Activated T-cell treated with anti-CD3 and anti-CD28 coated beads, Interleukin-2, amount 50 U/mL, for 72 hours (primary cell): Measurements from ENCODE around the gene TCF12. TPM values are rescaled to one million over a fixed set of nuclear protein-coding genes. Genes with fewer than 3 reads are reported as not detected.

Experiments
- ATAC-seq, 2 donors: fragments of 150-1000 bp; cut with Tn5 transposase; replicated peaks in 1 of 2; 2 replicates each; pipeline ENCODE4 v1.10.0; 2021; ENCODE audit warnings: moderate library complexity in 2 of 2, mild to moderate bottlenecking in 1 of 2
- DNase-seq, 2 donors: peaks; one replicate each; pipeline ENCODE4 v3.0.0; 2021 to 2022; ENCODE audit warnings: mixed read lengths in 1 of 2
- H3K27ac Mint-ChIP-seq: one replicate; pipeline ENCODE4 v1.8.0; 2022; ENCODE audit warnings: mild to moderate bottlenecking, moderate library complexity, mixed read lengths
- H3K27me3 Mint-ChIP-seq: one replicate; pipeline ENCODE4 v1.8.0; 2022; ENCODE audit warnings: low read depth, mixed read lengths
- H3K36me3 Mint-ChIP-seq, 2 donors: one replicate each; pipeline ENCODE4 v1.8.0; 2022; ENCODE audit warnings: mixed read lengths in 2 of 2, mild to moderate bottlenecking in 1 of 2; ENCODE audit not compliant: insufficient read depth in 2 of 2
- H3K4me1 Mint-ChIP-seq: one replicate; pipeline ENCODE4 v1.8.0; 2022; ENCODE audit warnings: low read depth, mixed read lengths
- H3K4me3 Mint-ChIP-seq, 2 donors: one replicate each; pipeline ENCODE4 v1.8.0; 2022; ENCODE audit warnings: mild to moderate bottlenecking in 2 of 2, mixed read lengths in 2 of 2, moderate library complexity in 2 of 2
- H3K9me3 Mint-ChIP-seq, 2 donors: one replicate each; pipeline ENCODE4 v1.8.0; 2022; ENCODE audit warnings: mixed read lengths in 2 of 2
- total RNA-seq, 2 donors: library from RNA; stranded (reverse); gene quantifications; one replicate each; pipeline ENCODE4 v1.2.3, GENCODE V29; 2022

Gene TCF12
- total RNA-seq, 2 donors from 2014 or later = 93.0 to 108 TPM

GRCh38 chr15:56977232-56977631 is 58.8 kb downstream of the TCF12 start:
- DNase-seq (no peak), ATAC-seq (no peak)
- peaks cover 0 to 1% of the 10 kb centered on the region in 2 donors for H3K9me3 Mint-ChIP-seq
- peaks cover 35% of the 10 kb centered on the region for H3K4me1 Mint-ChIP-seq
- peaks cover 0 to 2% of the 10 kb centered on the region in 2 donors for H3K36me3 Mint-ChIP-seq
- no peaks in the 10 kb centered on the region for H3K27me3 Mint-ChIP-seq
- no peak overlapping the region for H3K4me3 Mint-ChIP-seq
- peak overlapping the region; percentile 68 for H3K27ac Mint-ChIP-seq

GRCh38 chr15:56978898-56979662 is 60.6 kb downstream of the TCF12 start:
- ATAC-seq = no peak
- H3K27me3 Mint-ChIP-seq = no peaks in the 10 kb centered on the region
- H3K4me3 Mint-ChIP-seq = no peak overlapping the region
- peaks cover 26% of the 10 kb centered on the region for H3K4me1 Mint-ChIP-seq
- H3K27ac Mint-ChIP-seq = no peak overlapping the region
- no peaks in the 10 kb centered on the region for H3K36me3 Mint-ChIP-seq
- DNase-seq = no peak
- peaks cover 0 to 1% of the 10 kb centered on the region in 2 donors for H3K9me3 Mint-ChIP-seq

GRCh38 chr15:56980473-56980872 is 62.0 kb downstream of the TCF12 start:
- Mint-ChIP-seq H3K27ac (no peak overlapping the region), H3K4me1 (peaks cover 36% of the 10 kb centered on the region), H3K4me3 (no peak overlapping the region), H3K9me3 (peaks cover 0 to 1% of the 10 kb centered on the region in 2 donors), H3K27me3 (no peaks in the 10 kb centered on the region), H3K36me3 (no peaks in the 10 kb centered on the region)
- DNase-seq (no peak), ATAC-seq (no peak)

GRCh38 chr15:56981160-56981559 is 62.7 kb downstream of the TCF12 start:
- Mint-ChIP-seq H3K27me3 (no peaks in the 10 kb centered on the region), H3K9me3 (no peaks in the 10 kb centered on the region), H3K4me1 (peaks cover 42% of the 10 kb centered on the region), H3K36me3 (no peaks in the 10 kb centered on the region), H3K4me3 (no peak overlapping the region), H3K27ac (no peak overlapping the region)
- ATAC-seq (no peak), DNase-seq (no peak)

DNA sequence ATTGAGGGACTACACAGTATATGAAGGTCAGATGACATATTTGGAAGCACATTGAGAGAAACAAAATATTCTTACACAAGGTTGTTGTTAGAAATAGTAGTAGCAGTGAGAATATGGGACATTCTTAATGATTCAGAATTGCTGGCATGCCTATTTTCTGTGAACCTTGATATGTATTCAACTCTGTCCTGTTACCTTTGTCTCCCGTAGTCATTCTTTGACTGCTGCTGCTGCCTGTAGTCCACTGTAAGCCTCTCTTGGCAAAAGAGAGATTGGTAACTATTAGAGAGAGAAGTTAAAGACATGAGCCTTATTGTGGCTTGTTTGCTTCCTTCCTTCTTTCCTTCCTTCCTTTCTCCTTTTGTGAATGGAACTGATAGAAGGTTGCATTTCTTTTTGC is 64.5 kb downstream of the TCF12 start:
- H3K27me3 Mint-ChIP-seq = no peaks in the 10 kb centered on the region
- no peak overlapping the region for H3K27ac Mint-ChIP-seq
- H3K36me3 Mint-ChIP-seq = no peaks in the 10 kb centered on the region
- peaks cover 54% of the 10 kb centered on the region for H3K4me1 Mint-ChIP-seq
- H3K4me3 Mint-ChIP-seq = no peak overlapping the region
- H3K9me3 Mint-ChIP-seq = no peaks in the 10 kb centered on the region
- ATAC-seq (no peak), DNase-seq (no peak)

- Mint-ChIP-seq H3K4me1 (peaks cover 62% of the 10 kb centered on the region), H3K27ac (peak overlapping the region; percentile 75), H3K9me3 (no peaks in the 10 kb centered on the region), H3K36me3 (no peaks in the 10 kb centered on the region), H3K4me3 (peak overlapping the region in 1 of 2 donors; percentile 75), H3K27me3 (no peaks in the 10 kb centered on the region)
- ATAC-seq (peak in 1 of 2 donors; percentile 30), DNase-seq (no peak)
These were observed 66.4 kb downstream of the TCF12 start for GRCh38 chr15:56984681-56985481.

DNA sequence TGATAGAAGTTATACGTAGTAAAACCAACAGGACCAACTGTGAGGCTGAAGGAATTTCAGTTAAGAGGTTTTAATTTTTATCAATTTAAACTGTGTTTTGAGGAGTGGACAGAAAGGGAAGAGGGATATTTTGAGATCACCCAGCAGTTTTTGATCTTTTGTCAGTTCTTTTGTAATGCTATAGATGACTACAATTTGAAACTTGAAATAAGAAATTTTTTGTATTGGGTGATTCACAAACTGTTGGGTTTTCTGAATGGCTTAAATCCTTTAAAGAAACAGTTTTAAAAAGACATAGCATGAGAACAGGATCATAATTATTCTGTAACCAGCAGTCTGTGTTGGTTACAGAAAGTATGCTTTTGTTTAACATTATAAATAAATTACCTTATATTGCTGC is 67.4 kb downstream of the TCF12 start:
- no peaks in the 10 kb centered on the region for H3K27me3 Mint-ChIP-seq
- peaks cover 61% of the 10 kb centered on the region for H3K4me1 Mint-ChIP-seq
- H3K36me3 Mint-ChIP-seq = no peaks in the 10 kb centered on the region
- ATAC-seq (peak; percentile 36 to 47), DNase-seq (no peak)
- H3K9me3 Mint-ChIP-seq = no peaks in the 10 kb centered on the region
- H3K27ac Mint-ChIP-seq = peak overlapping the region; percentile 75
- peak overlapping the region; percentile 14 to 75 for H3K4me3 Mint-ChIP-seq

DNA sequence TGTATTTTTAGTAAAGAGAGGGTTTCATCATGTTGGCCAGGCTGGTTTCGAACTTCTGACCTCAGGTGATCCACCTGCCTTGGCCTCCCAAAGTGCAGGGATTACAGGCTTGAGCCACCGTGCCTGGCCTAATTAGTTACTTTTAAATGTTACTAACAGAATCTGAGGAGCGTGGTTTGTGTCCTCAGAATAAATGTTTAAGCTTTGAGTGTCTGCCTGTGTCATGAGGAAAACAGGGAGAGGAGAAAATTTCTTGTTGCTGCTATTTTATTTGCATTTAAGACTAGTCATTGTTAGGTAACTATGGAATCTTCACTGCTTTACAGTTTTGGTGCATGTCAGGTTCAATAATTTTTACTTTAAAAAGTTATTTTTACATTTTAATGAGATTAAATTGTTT is 68.8 kb downstream of the TCF12 start:
- Mint-ChIP-seq H3K36me3 (no peaks in the 10 kb centered on the region), H3K4me3 (no peak overlapping the region), H3K27ac (no peak overlapping the region), H3K9me3 (no peaks in the 10 kb centered on the region), H3K4me1 (peaks cover 51% of the 10 kb centered on the region), H3K27me3 (no peaks in the 10 kb centered on the region)
- DNase-seq = no peak
- ATAC-seq = no peak

DNA sequence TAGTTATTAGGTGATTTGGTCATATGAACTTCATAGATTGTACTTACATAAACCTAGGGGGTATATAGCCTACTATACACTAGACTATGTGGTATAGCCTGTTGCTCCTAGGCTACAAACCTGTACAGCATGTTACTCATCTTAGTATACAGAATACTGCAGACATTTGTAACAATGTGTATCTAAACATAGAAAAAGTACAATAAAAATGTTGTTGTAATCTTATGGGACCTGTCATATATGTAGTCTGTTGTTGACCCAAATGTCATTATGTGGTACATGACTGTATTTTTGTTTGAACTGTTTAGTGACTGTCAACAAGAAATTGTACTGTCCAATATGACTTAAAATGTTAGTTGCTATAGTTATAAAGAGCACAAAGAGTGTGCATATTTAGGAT is 69.8 kb downstream of the TCF12 start:
- peaks cover 44% of the 10 kb centered on the region for H3K4me1 Mint-ChIP-seq
- no peak overlapping the region for H3K27ac Mint-ChIP-seq
- DNase-seq (no peak), ATAC-seq (peak; percentile 54 to 58)
- no peaks in the 10 kb centered on the region for H3K27me3 Mint-ChIP-seq
- no peak overlapping the region for H3K4me3 Mint-ChIP-seq
- H3K36me3 Mint-ChIP-seq = peaks cover 3 to 4% of the 10 kb centered on the region in 2 donors
- no peaks in the 10 kb centered on the region for H3K9me3 Mint-ChIP-seq

DNA sequence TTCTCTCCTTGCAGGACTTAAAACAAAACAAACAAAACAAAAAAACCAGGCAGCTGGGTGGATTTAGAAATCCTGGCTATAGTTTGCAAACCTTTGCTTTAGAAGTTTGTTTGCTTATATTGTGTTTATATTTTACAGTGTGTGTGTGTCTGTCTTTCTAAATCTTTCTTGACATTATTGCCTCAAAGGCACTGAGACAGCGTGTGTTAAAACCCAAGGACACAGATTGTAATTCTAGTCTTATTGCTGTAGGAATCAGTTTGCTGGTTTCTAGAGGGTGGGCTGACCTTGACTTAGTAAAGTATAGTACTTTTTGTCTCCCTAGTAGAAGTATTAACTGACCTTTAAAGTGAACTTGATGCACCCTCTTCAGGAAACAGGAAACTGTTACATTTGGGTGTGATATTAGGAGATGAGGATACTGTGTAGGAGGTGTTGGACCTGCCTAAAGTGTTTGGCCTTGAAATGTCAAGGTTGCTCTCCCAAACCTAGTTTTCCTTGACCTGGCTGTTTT is 71.0 kb downstream of the TCF12 start:
- ATAC-seq = no peak
- Mint-ChIP-seq H3K27me3 (no peaks in the 10 kb centered on the region), H3K4me3 (no peak overlapping the region), H3K4me1 (peaks cover 41% of the 10 kb centered on the region), H3K9me3 (peaks cover 0 to 2% of the 10 kb centered on the region in 2 donors), H3K36me3 (peaks cover 3 to 16% of the 10 kb centered on the region in 2 donors), H3K27ac (peak overlapping the region; percentile 2)
- no peak for DNase-seq

DNA sequence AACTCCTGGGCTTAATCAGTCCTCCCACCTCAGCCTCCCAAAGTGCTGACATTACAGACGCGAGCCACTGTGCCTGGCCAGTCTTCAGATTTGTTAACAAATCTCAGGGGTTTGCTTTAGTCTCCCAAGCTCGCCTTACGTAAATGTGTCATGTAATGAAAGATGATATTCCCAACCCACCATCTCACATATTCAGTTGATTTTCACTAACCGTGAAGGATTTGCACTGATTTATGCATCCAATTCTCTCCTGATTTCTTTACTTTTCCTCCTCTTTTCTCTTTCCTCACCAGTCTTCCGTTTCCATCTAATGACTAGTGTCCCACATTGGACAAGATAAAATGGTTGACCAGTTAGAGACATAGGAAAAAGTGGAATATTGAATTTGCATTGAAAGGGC is 72.6 kb downstream of the TCF12 start:
- no peak for DNase-seq
- Mint-ChIP-seq H3K4me1 (peaks cover 25% of the 10 kb centered on the region), H3K4me3 (no peak overlapping the region), H3K27ac (no peak overlapping the region), H3K9me3 (peaks cover 0 to 4% of the 10 kb centered on the region in 2 donors), H3K27me3 (no peaks in the 10 kb centered on the region), H3K36me3 (peaks cover 3 to 16% of the 10 kb centered on the region in 2 donors)
- ATAC-seq = no peak

- ATAC-seq = no peak
- Mint-ChIP-seq H3K27ac (no peak overlapping the region), H3K4me1 (peaks cover 13% of the 10 kb centered on the region), H3K27me3 (no peaks in the 10 kb centered on the region), H3K9me3 (peaks cover 4% of the 10 kb centered on the region in 2 donors), H3K36me3 (peaks cover 7 to 16% of the 10 kb centered on the region in 2 donors), H3K4me3 (no peak overlapping the region)
- DNase-seq = no peak
These were observed 74.3 kb downstream of the TCF12 start for GRCh38 chr15:56992725-56993124.

GRCh38 chr15:56994280-56994679 is 75.8 kb downstream of the TCF12 start:
- no peaks in the 10 kb centered on the region for H3K27me3 Mint-ChIP-seq
- DNase-seq = no peak
- ATAC-seq = no peak
- H3K4me3 Mint-ChIP-seq = no peak overlapping the region
- H3K36me3 Mint-ChIP-seq = peaks cover 7 to 16% of the 10 kb centered on the region in 2 donors
- peak overlapping the region; percentile 60 for H3K27ac Mint-ChIP-seq
- H3K9me3 Mint-ChIP-seq = peaks cover 4% of the 10 kb centered on the region in 2 donors
- H3K4me1 Mint-ChIP-seq = peaks cover 11% of the 10 kb centered on the region
